HFFc6 (cell line): ENCODE measurements around the gene DOHH. TPM values are rescaled to one million over a fixed set of nuclear protein-coding genes. Genes with fewer than 3 reads are reported as not detected.

ENCODE experiments used
- DNase-seq: peaks from one replicate; pipeline ENCODE4 v3.0.0-alpha.2; 2018
- H3K27ac Mint-ChIP-seq: 2 replicates; pipeline ENCODE4 v1.8.0; 2020; ENCODE audit warnings: mild to moderate bottlenecking, mixed read lengths
- H3K27me3 Mint-ChIP-seq: 2 replicates; pipeline ENCODE4 v1.8.0; 2021; ENCODE audit warnings: mild to moderate bottlenecking, moderate library complexity, mixed read lengths; ENCODE audit not compliant: insufficient read depth
- H3K36me3 Mint-ChIP-seq: 2 replicates; pipeline ENCODE4 v1.8.0; 2021; ENCODE audit warnings: low read depth, mixed read lengths
- H3K4me1 Mint-ChIP-seq: 2 replicates; pipeline ENCODE4 v1.8.0; 2020; ENCODE audit warnings: low read depth, mixed read lengths
- H3K4me3 Mint-ChIP-seq: 2 replicates; pipeline ENCODE4 v1.8.0; 2020; ENCODE audit warnings: mild to moderate bottlenecking, moderate library complexity, mixed read lengths
- H3K9me3 Mint-ChIP-seq: 2 replicates; pipeline ENCODE4 v1.8.0; 2020; ENCODE audit warnings: mild to moderate bottlenecking, mixed read lengths
- CTCF ChIP-seq: fragments of 200-600 bp; sonication (generic); IDR thresholded peaks from 2 replicates; pipeline ENCODE4 v1.5.0; 2021; ENCODE audit warnings: antibody characterized with exemption, mild to moderate bottlenecking
- total RNA-seq, 6 experiments: library from RNA; stranded (reverse); fragmentation: NEBNext Ultra II Directional; extraction: Animal tissue kit (Norgen Biotek cat#: 25700); gene quantifications; 2 replicates in 1 of 6; 3 replicates in 5 of 6; pipeline ENCODE4 v1.2.3, GENCODE V29; 2021

DOHH gene
- total RNA-seq, 6 experiments from 2014 or later: 14.3 to 20.4 (median 17.0) TPM

- peak; percentile 29; the same call in 1 of the 2 replicates for TF ChIP-seq CTCF
- no peak for DNase-seq
Measured at GRCh38 chr19:3520166-3521103, 20.0 kb upstream of the DOHH start.

GRCh38 chr19:3519126-3519525, 18.7 kb upstream of the DOHH start:
- no peak for TF ChIP-seq CTCF
- Mint-ChIP-seq H3K4me3 (no peak overlapping the region), H3K4me1 (peaks cover 16% of the 10 kb centered on the region), H3K9me3 (no peaks in the 10 kb centered on the region), H3K27me3 (peaks cover 3% of the 10 kb centered on the region; the same call in 1 of the 2 replicates), H3K27ac (no peak overlapping the region), H3K36me3 (peaks cover 10% of the 10 kb centered on the region; the same call in 1 of the 2 replicates)
- no peak for DNase-seq

More at GRCh38 chr19:3520166-3521103, 20.0 kb upstream of the DOHH start:
- no peak overlapping the region for H3K27ac Mint-ChIP-seq
- peaks cover 10% of the 10 kb centered on the region; the same call in 1 of the 2 replicates for H3K36me3 Mint-ChIP-seq
- peaks cover 3% of the 10 kb centered on the region; the same call in 1 of the 2 replicates for H3K27me3 Mint-ChIP-seq
- H3K9me3 Mint-ChIP-seq: no peaks in the 10 kb centered on the region
- H3K4me1 Mint-ChIP-seq: peaks cover 7% of the 10 kb centered on the region; the same call in 1 of the 2 replicates
- no peak overlapping the region for H3K4me3 Mint-ChIP-seq

- no peak for DNase-seq
- H3K4me1 Mint-ChIP-seq: peaks cover 21% of the 10 kb centered on the region
- H3K27ac Mint-ChIP-seq: no peak overlapping the region
- TF ChIP-seq CTCF: no peak
- H3K36me3 Mint-ChIP-seq: peaks cover 10% of the 10 kb centered on the region; the same call in 1 of the 2 replicates
- H3K27me3 Mint-ChIP-seq: peaks cover 3% of the 10 kb centered on the region; the same call in 1 of the 2 replicates
- H3K4me3 Mint-ChIP-seq: no peak overlapping the region
- no peaks in the 10 kb centered on the region for H3K9me3 Mint-ChIP-seq
Measured at GRCh38 chr19:3518659-3519058, 18.2 kb upstream of the DOHH start.

GRCh38 chr19:3518255-3518654, 17.8 kb upstream of the DOHH start:
- no peak for DNase-seq
- peaks cover 10% of the 10 kb centered on the region; the same call in 1 of the 2 replicates for H3K36me3 Mint-ChIP-seq
- no peak overlapping the region for H3K4me3 Mint-ChIP-seq
- TF ChIP-seq CTCF: no peak
- no peaks in the 10 kb centered on the region for H3K9me3 Mint-ChIP-seq
- peaks cover 3% of the 10 kb centered on the region; the same call in 1 of the 2 replicates for H3K27me3 Mint-ChIP-seq
- H3K27ac Mint-ChIP-seq: no peak overlapping the region
- peaks cover 24% of the 10 kb centered on the region for H3K4me1 Mint-ChIP-seq

- Mint-ChIP-seq H3K27ac (no peak overlapping the region), H3K4me1 (peaks cover 24% of the 10 kb centered on the region), H3K9me3 (no peaks in the 10 kb centered on the region), H3K36me3 (peaks cover 10% of the 10 kb centered on the region; the same call in 1 of the 2 replicates), H3K4me3 (no peak overlapping the region), H3K27me3 (peaks cover 3% of the 10 kb centered on the region; the same call in 1 of the 2 replicates)
- no peak for TF ChIP-seq CTCF
- no peak for DNase-seq
Measured at GRCh38 chr19:3517638-3518037, 17.2 kb upstream of the DOHH start.
